ENCODE data around the gene IKZF2.
A peak's percentile ranks its signal among the peaks of the same experiment; 100 is the strongest.

Gene IKZF2

DNA sequence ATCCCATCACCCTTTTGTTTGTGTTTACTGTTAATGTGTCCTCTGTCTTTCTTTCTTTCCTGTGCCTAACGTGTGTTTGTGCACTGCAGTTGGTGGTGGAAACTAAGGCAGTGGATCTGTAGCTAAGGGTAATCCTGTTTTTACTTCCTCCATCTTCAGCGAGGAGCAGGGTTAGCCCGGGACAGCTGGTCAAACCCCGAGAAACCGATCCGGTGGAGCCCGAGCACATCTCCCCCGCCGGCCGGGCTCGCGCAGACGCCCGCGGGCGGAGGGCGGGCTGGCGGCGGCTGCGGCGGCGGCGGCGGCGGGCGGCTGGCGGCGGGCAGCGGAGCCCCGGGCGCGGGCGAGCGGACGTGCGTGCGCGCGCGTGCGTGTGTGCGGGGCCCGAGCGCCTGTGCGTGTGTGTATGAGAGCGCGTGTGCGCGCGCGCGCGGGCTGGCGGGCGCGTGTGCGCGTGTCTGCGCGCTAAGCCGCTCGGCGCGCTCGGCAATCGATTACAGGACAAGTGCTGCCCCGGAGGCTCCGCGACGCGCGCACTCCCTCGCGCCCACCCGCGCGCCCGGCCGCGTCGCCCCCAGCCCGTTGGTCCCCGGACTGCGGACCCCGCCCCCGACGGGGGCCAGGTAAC is at the start of gene IKZF2:
Gene IKZF2, minus strand, starts transcription at position 176 of the 628 bp plus-strand sequence. CDS start 2,983 bp downstream, outside the sequence.
- DNase-seq (ENCODE audit: low spot score): peak; percentile 92

DNA sequence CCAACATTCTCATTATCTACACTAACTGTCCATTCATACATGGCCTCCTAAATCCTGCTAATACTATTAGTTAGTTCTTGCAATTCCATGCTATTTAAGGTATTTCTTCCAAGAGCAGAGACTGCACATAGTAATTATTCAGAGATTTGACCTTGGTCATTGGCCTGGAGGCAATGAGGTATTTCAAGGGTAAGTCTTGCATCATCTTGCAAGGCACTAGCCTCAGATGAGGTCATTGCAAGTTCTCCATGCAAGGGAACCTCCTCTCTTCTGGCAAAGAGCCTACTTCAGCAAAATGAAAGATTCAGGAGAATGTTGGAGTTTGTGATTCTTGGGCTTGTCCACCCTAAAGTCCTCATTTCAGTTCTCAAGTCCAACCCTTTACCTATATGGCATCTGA is 48.5 kb upstream of the IKZF2 start:
- DNase-seq (ENCODE audit: low spot score): no peak

DNA sequence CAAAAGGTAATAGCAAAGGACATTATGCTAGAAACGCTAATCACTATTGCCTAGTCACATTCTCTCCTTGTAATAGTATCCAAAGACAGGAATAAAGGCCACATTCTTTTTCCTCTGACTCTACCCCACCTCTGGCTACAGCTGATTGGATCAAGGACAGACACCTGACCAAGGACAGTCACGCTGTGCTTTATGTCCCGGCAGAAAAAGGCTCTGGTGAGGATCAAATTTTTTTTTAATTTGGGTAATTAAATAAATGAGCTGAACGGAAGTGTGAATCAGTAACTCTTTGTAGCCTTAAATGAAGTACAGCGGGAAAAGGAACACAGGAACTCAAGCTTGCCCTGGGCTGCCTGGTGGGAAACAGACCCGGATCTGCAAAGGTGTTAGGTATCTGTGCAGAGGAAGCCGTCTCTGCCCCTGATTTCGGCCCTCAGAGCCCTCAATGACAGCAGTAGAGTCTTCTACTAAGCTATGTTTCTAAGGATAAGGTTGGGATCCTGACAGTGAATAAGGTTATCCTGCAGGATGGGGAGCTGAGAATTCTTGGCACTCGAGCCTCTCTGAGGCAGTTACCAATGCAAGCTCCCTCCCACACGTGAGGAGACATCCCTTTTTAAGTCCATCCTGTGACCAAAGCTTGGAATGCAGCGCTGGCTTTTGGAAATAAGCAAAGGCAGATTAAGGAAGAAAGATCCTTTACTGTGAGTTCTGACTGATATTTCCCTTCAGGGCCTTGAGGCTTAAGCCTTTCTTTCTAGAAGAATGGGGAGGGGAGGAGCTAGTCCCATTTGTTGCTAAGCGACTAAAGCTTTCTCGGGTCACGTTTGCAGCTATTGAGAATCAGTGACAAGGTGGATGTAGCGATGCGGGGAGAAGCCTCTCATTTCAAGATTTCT is 37.8 kb upstream of the IKZF2 start:
- DNase-seq (ENCODE audit: low spot score): no peak

DNA sequence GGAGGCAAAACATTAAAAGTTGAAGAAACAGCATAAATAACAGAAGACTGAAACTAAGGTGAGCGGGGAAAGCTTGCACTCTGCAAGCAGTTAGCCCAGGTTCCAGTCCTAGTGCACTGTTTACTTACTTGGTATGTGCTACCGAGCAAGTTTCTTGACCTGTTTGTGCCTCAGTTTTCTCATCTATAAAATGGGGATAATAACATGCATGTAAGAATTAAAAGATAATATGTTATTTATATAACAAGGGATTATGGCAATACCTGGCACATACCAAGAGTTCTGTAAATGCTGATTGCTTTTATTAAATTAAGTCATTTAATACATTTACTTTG is 37.1 kb upstream of the IKZF2 start:
- no peak for DNase-seq (ENCODE audit: low spot score)

DNA sequence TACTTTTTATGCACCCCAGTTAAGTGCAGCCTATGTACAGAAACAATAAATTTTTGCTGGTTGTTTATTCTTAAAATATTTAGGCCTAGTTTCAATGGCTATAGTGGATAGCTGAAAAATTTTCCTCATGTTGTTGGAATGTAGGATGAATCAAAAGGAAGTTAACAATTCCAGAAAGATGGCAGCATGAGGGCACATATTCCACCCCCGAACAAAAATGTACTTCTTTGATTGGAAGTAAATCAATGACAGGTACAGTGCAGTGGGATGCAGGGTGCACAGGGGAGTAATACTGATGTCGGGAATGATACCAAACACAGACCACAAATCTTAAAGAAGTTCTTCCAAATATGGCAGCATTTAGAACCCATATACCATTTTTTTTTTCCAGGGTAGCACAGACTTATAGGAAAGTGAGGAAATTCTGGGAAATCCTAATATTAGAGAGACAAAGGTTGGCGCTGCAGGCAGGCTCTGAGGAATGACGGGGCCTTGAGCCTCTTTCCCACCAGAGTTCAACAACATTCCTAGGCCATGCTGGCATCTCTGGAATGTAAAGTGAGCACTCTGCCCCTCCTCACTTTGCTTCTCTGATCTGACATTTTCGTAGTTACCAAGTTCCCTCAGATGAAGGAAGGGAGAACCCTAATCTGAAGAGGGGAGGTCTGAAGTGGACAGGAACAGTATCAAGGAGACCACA is 36.6 kb upstream of the IKZF2 start:
- no peak for DNase-seq (ENCODE audit: low spot score)

DNA sequence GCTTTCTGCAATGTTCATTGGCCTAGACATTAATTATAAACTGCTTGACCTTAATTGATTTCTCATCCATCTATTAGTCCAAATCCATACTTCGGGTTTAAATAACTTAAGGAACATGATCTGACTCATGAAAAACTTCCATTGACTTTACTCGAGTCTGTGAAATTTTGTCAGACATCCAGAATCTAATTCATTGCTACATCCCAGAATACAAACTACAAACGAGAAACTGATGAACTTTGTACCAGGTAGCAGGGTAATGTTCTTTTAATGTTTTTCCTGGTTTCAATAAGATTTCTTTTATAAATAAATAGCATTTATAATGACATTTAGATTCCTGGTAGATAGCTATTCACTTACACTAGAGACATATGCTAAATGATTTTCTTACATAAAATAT is 36.0 kb upstream of the IKZF2 start:
- DNase-seq (ENCODE audit: low spot score): no peak

DNA sequence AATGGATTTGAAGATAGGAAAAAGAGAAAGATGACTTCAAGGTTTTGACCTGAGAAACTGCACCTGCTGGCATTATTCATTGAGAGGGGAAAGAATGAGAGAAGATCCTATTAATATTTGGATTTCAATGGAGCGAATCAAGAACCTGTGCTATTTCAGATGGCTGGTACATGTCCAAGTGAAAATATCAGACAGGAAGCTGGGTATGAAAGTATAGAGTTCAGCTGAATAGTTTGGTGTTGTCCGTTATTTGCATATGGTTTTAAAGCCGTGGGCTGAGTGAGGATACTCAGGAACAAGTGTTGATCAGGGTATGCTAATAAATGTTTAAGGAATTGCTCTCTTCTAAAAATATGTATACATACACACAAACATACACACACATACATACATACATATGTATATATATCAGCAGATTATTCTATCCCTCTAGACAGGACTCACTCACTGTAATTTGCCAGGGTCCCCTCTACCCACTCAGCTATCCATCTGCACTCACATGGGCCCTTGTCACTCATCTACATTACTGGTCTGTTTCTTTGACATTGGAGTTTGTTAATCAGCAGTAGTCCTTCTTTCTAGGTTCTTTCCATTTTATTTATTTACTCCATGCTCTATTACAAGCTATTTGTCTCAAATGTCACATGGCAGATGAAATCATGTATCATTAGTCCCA is 33.9 kb upstream of the IKZF2 start:
- no peak for DNase-seq (ENCODE audit: low spot score)

DNA sequence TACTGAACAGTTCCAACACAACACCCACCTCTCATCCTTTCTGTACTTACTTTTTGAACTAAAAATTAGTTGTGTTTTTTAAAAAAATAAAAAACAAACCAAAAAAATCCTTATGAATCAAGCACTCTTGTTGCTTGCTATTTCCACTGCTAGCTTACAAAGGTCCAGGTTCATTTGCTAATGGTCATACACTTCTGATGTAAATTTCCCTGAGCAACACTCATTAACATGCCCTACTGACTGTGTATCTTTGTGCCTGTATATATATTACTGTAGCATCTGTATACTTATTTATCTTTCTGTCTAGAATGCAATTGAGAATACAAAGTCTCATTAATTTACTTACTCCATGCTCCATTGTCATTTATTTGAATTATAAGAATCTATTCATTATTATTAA is 30.3 kb upstream of the IKZF2 start:
- DNase-seq (ENCODE audit: low spot score): no peak

DNA sequence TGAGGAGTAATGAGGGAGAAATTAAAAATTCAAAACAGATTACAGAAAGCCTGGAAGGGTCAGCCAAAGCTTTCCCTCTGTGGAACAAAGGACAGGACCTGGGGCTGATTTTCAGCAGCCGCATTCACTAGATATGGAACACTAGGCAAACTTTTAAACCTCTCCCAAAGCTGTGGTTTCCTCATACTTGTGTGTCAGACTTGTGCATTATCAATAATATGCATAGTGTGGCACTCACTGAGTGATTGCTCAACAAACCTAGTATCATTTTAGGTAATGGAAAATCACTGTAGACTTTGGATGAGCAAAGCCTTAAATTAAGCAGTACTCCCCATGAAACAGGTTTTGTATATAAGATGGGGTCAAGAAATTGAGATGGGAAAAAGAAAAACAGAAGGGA is 26.3 kb upstream of the IKZF2 start:
- DNase-seq (ENCODE audit: low spot score): no peak

DNA sequence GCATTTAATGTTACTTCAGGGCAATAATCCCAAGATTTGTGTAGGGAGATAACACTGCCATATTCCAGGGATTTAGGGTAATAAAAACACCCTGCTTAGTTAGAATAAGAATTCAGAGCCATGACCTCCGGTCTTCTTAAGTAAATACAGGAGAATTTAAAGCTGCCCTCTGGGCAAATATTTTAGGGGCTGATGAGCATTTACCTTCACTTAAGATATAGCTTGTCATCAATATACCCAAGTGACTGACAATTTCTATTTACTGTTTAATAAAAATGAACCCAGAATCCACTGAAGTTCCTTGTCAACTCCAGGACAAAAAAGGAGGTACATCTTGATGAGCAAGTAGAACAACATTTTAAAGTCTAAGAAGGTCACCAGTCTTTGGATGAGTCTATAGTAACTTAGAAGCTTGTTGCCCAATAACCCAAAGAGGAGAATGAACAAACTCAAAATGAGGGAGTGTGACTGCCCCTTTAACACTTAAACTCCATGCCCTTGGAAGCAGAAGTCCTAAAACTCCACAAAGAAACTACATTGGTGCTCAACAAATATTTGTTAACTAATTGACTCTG is 24.3 kb upstream of the IKZF2 start:
- no peak for DNase-seq (ENCODE audit: low spot score)

DNA sequence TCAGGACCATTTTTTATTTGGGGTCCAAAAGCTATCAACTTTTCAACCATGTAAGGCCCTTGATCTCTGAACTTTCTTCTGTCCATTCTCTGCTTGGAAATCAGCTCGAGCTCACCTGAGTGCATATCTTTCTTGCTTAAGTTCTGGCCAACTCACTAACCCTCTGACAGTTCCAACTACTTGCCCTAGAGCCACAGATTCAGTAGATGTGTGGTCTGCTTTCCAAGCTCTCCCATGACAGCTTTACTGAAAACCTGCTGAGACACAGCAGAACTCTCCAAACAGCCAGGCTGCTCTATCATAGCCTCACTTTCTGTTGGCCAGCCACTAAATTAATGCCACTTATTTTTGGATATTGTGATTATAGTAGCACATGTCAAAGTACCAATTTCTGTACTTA is 21.2 kb upstream of the IKZF2 start:
- no peak for DNase-seq (ENCODE audit: low spot score)

DNA sequence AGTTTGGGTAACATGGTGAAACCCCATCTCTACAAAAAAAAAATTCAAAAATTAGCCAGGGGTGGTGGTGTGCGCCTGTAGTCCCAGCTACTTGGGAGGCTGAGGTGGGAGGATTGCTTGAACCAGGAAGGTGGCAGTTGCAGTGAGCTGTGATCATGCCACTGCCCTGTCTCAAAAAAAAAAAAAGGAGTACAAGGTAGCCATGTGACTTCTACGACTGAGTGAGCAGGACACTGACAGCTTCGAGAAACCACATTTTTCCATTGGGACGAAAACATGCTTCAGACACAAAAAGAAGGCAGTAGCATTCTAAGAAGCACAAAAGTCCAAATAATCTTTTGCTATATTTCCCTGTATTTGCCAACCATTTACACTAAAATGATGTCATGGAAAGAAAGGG is 19.7 kb upstream of the IKZF2 start:
- DNase-seq (ENCODE audit: low spot score): no peak

DNA sequence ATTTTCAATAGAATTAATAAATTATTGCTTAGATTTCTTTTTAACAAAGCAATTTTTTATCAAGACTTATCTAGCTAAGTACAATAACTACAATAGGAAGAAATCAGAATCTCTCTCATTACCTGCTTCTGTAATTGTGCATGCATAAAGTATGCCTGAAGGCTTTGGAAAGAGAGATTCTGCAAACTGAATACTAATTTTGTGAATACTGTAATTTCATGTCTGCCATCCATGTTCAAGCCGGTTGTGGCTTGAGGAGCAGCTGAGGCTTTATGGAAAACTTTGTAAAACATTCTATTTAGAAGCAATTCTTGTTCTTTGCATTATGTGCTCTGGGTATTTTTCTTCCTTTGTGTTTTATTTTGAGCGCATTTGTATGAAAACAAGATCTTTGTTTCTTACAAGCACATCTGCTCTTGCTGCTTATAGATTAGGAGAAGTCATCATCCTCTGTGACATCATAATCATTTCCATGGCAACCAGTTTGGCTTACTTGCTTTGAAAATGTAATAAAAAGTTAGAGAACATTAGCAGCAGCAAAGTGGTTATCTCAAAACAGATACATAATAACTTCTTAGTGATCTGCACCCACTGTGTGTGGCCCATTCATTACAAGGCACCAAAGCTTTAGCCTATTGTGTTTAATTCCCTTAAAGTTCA is 16.0 kb upstream of the IKZF2 start:
- peak; percentile 62 for DNase-seq (ENCODE audit: low spot score)

DNA sequence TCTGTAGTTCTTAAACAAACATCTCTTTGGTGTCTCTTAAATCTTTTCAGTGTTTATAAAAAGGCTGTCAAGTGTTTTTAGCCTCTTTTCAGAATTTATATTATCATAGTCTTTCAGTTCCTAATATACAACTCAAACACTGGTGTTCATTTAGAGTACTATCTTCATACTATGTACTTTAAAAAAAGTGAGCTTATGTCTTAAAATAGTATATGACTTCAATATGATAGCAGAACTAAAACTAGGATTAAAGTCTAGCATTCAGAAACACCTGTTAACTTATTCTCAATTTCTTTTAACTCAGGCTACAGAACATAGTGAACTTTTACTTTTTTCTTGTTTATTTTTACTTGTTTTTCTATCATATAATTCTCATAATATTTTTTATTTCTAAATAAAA is 14.7 kb upstream of the IKZF2 start:
- peak; percentile 71 for DNase-seq (ENCODE audit: low spot score)

DNA sequence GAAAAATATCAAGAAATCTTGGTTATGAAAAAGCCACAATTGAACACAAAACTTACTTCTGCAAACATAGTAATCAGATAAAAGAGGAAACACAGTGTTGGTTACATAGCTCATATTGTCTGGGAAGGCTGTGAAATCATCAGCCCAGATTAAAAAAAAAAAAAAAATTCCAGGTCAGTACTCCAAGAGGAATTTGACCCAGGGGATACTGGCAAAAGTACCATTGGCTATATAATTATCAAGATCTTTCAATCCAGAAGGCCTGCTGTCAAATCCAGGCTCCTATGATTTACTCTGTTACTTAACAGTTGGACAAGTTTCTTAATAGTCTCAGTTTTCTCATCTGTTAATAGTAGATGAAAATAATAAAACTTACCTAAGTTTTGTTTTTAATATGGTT is 12.9 kb upstream of the IKZF2 start:
- DNase-seq (ENCODE audit: low spot score): no peak

DNA sequence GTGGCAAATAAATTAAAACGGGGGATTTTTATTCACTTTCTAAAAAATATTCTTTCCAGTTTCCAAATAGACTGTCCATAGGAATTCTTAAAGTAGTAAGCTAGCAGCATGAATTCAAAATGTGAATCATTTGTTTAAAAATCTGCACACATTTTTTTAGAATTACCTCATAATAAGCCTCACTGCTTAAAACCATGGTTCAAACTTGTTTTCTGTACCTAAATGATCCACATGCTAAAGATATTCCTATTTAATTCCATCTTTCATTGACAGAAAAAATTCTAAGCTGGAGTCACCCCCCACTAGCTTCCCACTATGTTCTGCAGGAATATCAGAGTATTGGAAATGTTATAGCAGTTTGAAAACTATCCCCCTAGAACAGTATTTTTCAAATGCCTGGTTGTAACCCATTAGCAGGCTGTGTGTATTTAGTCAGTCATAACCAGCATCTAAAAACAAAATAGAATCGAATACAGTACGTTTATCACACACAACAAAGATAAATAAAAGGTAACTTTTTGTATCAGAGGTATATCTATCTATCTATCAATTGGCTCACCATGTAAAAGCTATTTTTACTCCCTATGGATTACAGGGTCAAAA is 11.2 kb upstream of the IKZF2 start:
- no peak for DNase-seq (ENCODE audit: low spot score)

DNA sequence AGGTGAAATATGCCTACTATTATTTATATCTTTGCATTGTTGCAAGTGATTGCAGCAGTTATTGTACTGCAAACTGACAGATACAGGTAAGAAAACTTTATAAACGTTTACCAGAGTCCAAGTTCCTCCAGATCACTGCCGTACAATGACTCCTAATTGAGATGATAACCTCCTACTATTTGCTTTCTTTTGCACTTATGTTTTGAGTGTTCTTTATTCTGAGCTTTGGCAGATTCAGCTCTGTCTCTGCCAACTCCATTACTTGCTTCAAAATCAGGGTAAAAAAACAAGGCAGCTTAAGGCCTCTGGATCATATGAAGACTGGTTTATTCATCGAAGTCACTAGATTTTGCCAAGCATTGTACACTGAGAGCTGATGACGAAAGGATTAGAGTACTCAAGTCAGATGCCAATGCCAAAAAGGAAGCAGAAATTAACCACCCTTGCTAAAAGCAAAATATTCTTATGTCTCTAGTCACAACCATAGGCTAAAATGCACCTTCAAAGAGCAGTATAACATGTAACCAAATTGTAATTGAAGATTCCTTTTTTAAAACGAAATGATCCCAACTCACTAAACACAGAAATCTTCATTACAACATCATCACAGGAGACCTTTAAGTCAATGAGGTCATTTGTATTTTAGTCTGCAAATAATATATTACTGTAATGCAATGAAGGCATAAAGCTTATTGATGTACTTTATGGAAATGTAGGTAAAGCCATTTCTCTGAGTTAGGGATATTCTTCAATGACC is 10.5 kb upstream of the IKZF2 start:
- DNase-seq (ENCODE audit: low spot score): no peak

DNA sequence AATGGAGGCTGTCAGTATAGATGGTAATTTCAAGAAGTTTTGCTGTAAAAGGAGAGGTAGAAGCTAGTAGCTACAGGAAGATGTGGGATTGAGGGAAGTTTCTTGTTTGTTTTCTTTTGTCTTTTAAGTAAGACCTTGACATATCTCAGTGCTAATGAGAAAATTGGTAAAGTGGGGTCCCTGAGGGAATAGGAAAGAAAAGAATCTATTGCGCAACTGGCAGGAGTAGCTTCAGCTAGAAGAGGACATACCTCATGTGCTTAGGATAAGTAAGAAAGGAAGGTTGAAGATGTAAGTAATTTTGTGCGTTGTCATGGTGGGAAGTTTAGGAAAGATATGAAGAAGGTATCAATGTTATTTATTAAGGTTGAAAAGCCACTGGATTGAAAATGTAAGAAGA is 8.4 kb upstream of the IKZF2 start:
- no peak for DNase-seq (ENCODE audit: low spot score)

DNA sequence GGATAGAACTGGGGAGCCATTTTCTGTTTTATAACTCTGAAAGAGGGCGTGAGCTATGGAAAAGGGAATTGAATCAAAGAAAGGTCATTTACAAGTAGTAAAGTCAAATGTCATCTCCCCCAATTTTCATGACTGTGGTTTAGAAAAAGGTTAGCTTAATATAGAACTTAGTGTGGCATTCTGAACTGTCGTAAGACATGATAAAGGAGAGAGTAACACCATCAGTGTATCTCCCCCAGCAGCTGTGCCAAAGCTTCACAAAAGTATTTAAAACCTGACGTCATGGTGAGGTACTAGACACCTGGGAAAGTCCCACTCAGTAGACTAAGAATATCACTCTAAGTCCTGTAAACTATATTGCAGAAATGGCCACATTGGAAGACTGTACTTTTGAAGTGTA is 5.8 kb upstream of the IKZF2 start:
- DNase-seq (ENCODE audit: low spot score): peak; percentile 81

DNA sequence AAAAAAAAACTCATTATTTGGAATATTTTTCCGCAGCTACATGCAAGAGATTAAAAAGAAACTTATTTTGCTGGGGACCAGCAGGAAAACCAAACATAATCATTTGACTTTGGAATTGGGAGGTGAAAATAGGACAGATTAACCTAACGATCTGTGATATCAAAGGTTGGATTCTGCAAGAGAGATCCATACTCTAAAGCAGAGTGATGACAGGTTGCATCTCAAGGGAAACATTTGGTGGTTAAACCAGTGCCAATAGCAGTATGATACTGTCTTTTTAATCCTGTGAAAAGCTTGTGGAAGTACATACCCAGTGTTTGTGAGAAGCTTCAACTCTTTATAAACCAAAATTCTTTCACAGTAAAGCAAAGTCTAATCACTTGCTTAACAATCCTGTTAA is 5.3 kb upstream of the IKZF2 start:
- DNase-seq (ENCODE audit: low spot score): no peak

DNA sequence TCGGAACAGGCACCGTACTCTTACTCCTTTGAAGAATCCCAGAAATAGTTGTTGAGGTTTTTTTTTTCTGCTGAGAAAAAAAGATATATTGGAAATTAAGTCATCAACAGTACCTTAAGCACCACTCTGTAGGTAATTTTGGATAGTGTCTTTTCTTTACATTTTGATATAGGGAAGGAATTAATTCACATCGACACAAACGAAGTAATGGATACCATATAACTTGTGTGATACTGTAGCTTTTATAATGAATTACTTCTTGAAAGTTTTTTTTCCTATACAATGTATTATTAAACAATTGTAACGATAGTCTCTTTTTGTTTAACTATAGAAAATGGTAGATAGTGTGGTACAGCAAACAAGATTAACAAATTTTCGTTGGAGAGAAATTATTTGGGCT is 1.5 kb upstream of the IKZF2 start:
- DNase-seq (ENCODE audit: low spot score): no peak

All from NAMALWA (cell line).